ENCODE measurements around the gene ANTKMT.

DNA sequence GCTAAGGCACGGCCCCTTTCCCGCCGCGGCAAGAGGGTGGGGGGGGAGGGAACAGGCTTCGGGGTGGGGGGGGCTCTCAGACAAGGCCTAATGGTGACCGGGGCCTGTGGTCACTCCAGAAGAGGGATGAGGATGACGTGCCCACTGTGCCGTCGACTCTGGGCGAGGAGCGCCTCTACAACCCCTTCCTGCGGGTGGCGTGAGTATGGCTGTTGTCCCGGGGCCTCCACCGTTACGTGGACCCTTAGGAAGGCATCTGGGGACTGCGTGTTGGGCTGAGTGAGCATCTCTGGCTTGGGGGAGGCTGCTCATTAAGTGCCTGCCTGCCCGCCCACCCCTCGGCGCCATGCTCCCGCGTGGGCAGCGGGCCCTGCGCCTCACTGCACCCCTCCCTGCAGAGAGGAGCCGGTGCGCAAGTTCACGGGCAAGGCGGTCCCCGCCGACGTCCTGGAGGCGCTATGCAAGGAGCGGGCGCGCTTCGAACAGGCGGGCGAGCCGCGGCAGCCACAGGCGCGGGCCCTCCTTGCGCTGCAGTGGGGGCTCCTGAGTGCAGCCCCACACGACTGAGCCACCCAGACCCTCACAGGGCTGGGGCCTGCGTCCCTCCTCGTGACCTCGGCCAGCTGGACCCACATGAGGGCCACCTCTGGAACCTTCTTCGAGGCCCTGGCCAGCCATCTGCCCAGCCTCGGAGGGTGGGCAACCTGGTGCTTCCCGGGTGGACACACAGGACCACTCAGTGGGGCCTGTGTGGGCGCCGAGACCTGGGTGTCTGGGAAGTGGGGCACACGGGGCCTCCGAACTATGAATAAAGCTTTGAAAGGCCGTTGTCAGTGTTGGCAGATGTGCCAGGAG, 8.2 kb downstream of the ANTKMT start:
- TF ChIP-seq, protein P1, sequence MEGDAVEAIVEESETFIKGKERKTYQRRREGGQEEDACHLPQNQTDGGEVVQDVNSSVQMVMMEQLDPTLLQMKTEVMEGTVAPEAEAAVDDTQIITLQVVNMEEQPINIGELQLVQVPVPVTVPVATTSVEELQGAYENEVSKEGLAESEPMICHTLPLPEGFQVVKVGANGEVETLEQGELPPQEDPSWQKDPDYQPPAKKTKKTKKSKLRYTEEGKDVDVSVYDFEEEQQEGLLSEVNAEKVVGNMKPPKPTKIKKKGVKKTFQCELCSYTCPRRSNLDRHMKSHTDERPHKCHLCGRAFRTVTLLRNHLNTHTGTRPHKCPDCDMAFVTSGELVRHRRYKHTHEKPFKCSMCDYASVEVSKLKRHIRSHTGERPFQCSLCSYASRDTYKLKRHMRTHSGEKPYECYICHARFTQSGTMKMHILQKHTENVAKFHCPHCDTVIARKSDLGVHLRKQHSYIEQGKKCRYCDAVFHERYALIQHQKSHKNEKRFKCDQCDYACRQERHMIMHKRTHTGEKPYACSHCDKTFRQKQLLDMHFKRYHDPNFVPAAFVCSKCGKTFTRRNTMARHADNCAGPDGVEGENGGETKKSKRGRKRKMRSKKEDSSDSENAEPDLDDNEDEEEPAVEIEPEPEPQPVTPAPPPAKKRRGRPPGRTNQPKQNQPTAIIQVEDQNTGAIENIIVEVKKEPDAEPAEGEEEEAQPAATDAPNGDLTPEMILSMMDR (conservative IDR thresholded peaks at IDR 0.05 in 1 of 2, IDR thresholded peaks at IDR 0.05 in 1 of 2; ENCODE audit: low read depth in 1 of 2, low read length in 2 of 2): no peak
- TF ChIP-seq EZH2 (IDR thresholded peaks at IDR 0.05; ENCODE audit: low read length, missing control alignments): no peak

Measured in fibroblast of lung (primary cell).